Fibroblast of peridontal ligament (primary cell): ENCODE data around the gene EEIG1.
A peak's percentile ranks its signal among the peaks of the same experiment; 100 is the strongest.

ENCODE experiments used
- DNase-seq: peaks from one replicate; pipeline ENCODE4 v3.0.0-alpha.2; 2010; ENCODE audit errors: extremely low read depth

Gene EEIG1

GRCh38 chr9:127941062-127941960 is 39.5 kb downstream of the EEIG1 start:
- no peak for DNase-seq

- no peak for DNase-seq
Observed at GRCh38 chr9:127940593-127940992, 40.2 kb downstream of the EEIG1 start.

DNA sequence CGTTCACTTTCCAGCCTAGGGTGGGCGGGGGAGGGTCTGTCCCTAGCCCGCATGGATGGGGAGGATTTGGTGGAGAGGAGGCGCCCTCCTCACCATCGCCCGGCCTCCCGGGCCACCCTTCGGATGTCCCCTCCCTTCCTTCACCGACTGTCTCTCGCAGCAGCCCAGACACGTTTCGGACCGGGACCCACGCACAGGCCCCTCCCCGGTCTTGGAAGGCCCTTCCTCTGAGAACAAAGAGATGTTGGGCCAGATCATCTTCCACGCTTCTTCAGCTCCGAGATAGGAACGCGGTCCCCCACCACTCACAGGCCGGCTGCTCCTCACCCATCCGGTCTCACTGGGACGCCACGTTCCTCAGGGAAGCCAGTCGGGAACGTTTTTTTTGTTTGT is 42.5 kb downstream of the EEIG1 start:
- no peak for DNase-seq

DNA sequence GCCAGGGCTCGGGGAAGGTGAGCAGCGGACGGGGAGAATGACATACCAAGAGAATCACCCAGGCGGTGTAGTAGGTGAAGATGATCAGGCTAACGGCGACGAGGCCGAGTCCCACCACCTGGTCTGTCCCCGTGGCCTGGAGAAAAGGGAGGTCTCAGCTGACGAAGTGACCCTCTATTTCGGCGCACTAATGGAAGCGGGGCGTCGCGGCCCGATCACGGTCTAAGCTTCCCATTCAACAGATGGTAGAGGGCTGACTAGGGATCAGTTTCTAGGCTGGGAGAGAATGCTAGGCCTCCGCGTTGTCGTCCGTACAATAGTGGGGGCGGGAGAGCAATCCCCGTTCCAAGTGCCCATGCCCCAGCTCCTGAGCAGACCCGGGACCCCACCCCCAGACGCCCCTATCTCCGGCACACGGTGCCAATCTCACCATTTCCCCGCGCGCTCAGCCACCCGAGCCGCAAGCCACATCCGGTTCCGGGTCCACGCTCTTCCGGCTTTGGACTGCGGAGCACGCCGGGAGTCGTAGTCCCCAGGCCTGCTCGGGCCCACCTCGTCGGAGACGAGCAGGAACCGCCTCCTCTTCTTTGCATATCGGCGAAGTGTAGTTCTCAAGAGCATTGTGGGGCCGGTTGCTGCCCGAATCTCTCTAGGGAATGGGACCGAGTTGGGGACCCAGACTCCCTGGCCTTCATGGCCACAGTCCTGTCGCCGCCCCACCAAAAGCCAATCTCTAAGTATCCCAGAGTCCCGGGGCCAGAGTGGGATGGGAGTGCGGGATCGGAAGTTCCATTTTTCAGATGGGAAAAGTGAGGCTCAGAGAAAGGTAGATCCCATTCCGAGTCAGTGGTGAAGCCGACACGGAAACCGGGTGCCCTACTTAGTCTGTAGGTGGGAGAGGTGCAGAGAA is 43.1 kb downstream of the EEIG1 start, which contains the start of gene DPM2:
Gene DPM2, minus strand, starts transcription at position 467 of the 910 bp plus-strand sequence. Its CDS starts 34 bp downstream, at position 433.
- DNase-seq: peak; percentile 71

GRCh38 chr9:127937056-127937387 is 43.8 kb downstream of the EEIG1 start:
- DNase-seq: no peak

GRCh38 chr9:127936347-127936852 is 44.4 kb downstream of the EEIG1 start:
- DNase-seq: no peak

GRCh38 chr9:127935765-127936221 is 45.0 kb downstream of the EEIG1 start:
- no peak for DNase-seq

DNA sequence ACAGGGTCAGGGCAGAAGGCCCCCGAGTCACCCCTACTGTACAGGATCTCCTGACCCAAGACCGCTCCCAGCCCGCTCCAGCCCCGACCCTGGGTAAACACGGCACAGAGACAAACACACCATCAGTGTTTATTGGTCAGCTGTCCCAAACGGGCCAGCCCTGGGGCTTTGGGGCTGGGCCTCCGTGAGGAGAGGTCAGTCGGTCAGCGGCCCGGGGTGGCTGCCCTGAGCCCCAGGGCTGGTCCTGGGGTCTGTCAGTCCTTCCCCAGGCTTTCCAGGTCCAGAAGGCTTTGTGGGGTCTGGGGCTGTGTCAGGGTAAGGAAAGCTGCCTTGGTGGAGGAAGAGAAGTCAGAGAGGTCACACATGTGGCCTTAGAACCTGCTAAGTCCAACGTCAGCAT is 45.8 kb downstream of the EEIG1 start:
- DNase-seq: no peak

DNA sequence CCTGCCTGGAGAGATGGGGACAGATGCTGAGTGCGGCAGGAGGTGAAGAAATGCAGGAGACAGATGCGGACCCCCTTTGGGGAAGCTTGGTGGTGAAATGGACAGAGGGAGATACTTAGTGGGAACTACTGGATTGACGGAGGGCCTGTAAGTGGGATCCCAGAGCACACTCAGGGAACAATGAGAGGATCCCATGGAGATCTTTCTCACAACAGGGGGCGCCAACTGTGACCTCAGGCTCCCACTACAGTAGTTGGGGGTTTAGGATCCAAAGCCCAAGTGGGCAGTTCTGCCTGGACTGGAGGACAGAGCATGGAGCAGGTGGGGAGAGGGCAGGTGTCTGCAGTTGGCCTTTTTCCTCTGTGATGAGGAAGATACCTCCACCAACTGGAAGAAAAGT is 46.5 kb downstream of the EEIG1 start:
- DNase-seq: no peak

GRCh38 chr9:127931092-127931881 is 49.5 kb downstream of the EEIG1 start:
- DNase-seq: peak; percentile 84
